Activated CD4-positive, CD25-positive, alpha-beta regulatory T cell treated with anti-CD3 and anti-CD28 coated beads, Interleukin-2, amount 50 U/mL, for 24 hours (primary cell): ENCODE results near the gene PTBP3.
A peak's percentile ranks its signal among the peaks of the same experiment; 100 is the strongest.

ENCODE experiments used
- ATAC-seq, 2 donors: fragments of 150-1000 bp; cut with Tn5 transposase; one replicate each; pipeline ENCODE4 v1.10.0; 2021; ENCODE audit warnings: mild to moderate bottlenecking in 1 of 2, moderate library complexity in 1 of 2

Gene PTBP3

DNA sequence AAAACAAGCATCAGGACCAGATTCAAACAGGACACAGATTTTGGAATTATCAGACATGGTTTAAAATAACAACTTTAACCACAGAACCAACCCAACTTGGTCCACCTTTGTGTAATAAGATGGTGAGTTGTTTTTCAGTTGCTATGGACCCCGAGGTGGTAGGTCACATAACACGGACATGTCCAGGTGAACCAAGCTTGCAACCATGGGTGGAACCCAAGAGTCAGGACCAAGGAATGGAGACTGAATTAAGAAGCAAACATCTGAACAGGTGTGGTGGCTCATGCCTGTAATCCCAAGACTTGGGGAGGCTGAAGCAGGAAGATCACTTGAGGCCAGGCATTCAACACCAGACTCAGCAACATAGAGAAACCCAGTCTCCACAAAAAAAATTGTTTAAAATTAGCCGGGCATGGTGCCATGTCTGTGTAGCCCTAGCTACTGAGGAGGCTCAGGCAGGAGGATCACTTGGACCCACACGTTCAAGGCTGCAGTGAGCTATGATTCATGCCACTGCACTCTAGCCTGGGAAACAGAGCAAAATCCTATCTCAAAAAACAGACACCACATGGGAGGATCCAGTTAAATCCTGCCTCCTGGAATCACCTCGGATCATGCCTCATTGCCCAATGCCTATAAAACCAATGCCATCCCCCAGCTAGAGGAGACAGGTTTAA is 10.6 kb downstream of the PTBP3 start:
- ATAC-seq: no peak

DNA sequence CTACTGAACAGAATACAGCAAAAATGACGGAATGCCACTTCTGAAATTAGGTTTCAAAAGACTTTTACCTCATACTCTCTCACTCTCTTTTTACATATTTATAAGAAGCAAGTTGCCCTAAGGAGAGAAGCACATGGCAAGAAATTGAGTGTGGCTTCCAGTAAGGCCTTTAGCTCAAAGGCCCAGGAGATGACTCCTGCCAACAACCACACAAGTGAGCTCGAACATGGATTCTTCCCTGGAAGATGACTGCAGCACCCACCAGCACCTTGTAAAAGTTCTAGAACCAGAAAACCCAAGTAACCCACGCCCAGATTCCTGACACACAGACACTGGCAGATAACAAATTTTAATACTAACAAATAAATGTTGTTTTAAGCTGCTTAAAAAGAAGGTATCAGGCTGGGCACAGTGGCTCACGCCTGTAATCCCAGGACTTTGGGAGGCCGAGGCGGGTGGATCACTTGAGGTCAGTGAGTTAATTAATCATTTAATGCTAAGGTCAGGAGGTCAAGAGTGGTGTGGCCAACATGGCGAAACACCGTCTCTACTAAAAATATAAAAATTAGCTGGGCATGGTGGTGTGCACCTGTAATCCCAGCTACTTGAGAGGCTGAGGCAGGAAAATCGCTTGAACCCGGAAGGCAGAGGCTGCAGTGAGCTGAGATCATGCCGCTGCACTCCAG is 17.0 kb downstream of the PTBP3 start:
- ATAC-seq: no peak

DNA sequence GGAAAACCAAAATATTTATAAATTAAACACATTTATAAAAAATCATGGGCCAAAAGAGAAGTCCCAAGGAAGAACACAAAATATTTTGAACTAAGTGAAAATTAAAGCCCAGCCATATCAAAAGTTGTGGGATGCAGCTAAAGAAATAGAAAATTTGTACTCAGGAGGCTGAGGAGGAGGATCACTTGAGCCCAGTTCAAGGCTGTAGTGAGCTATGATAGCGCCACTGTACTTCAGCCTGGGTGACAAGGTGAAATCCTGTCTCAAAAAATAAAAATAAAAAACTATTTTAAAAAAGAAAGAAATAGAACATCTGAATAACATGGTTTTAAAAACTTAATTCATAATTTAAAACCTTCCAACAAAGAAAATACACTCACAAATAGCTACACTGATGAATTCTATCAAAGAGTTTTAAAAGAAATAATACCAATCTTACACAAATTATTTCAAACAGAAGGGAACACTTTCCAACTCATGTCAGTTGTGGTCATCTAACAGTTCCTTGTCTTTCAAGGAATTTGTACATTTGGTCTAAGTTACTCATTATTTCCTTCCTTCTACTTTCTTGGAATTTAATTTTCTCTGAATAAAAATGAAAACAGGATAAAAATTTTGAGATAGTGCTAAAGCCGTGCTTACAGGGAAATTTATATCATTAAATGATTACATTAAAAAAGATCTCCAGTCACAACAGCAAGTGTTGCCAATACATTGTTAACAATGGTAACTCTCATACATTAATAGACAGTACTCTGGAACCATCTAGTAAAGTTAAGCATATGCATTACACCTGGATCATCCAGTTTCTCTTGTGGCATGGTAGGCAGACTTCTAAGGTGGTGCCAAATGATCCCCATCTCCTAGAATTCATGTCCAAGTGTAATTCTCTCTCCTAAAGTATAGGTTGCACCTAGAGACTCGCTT is 17.8 kb downstream of the PTBP3 start:
- ATAC-seq: no peak

DNA sequence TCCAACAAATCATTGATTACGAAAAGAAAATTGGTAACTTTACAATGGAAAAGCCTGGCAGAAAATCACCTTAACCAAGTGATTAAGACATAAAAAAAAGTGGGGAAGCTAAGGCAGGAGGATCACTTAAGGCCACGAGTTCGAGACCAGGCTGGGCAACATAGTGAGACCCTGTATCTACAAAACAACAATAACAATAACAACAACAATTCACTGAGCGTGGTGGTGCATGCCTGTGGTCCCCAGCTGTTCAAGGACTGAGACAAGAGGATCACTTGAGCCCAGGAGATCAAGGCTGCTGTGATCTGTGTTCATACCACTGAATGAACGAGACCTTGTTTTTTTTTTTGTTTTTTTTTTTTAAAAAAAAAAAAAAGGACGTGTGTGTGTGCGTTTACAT is 21.3 kb downstream of the PTBP3 start:
- ATAC-seq: no peak

DNA sequence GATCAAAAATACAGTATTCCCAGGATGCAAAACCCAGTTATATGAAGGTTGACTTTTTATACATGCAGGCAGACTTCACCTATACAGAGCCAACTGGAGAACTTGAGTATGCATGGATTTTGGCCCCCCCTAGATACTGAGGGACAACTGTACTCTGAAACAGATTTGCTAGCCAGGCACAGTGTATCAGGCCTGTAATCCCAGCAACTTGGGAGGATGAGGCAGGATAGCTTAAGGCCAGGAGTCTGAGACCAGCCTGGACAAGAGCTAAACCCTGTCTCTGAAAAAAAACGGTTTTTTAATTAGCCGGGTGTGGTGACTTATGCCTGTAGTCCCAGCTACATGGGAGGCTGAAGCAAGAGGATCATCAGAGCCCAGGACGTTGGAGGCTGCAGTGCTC is 21.9 kb downstream of the PTBP3 start:
- ATAC-seq: no peak

DNA sequence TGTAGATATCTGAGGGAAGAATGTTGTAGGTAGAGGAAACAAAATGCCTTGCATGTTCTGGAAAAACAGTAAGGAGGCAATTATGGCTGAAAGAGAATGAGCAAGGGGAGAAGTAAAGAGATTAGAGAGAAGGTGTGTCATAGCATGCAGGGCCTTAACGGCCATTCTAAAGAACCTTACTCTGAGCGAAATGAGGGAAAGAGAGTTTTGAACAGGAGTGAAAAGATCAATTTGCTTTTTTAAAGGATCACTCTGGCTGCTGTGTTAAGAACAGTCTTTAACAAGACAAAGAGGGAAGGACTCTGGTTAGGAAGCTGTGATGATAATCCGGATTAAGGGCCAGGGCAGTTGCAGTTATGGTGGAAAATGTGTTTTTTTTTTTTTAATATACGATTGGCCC is 22.6 kb downstream of the PTBP3 start:
- no peak for ATAC-seq

DNA sequence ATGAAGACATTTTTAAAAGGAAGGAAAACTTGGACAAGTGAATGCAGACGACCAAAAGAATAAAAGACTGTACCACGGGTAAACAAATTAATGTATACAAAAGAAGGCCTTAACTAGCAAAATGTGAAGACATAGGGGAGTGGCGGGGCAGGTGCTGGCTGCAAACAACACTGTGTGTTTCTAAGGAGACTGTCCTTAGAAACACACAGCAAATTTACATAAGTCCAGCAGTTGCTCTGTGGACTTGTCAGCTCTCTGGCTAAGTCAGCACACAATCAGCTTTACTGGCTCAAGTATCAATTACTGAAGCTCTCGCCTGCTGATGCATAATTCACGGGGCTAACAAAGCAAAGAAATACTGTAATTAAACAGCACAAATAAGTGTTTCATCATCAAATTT is 24.8 kb downstream of the PTBP3 start:
- ATAC-seq: no peak

DNA sequence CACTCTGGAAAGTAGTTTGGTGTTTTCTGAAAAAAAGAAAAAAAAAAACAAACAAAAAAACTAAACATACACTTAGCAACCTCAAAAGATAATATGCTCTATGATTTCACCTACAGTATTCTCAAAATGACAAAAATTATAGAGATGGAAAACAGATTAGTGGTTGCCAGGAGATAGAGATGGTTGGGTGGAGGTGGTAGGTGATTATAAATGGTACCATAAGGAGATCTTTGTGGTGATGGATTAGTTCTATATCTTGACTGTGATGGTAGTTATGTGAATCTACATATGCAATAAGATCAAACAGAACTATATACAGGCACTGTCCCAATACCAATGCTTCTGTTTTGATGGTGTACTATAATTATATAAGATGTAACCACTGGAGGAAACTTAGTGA is 32.0 kb downstream of the PTBP3 start:
- peak; percentile 48 to 78 for ATAC-seq

GRCh38 chr9:112299514-112299913 is 33.9 kb downstream of the PTBP3 start:
- ATAC-seq: no peak

DNA sequence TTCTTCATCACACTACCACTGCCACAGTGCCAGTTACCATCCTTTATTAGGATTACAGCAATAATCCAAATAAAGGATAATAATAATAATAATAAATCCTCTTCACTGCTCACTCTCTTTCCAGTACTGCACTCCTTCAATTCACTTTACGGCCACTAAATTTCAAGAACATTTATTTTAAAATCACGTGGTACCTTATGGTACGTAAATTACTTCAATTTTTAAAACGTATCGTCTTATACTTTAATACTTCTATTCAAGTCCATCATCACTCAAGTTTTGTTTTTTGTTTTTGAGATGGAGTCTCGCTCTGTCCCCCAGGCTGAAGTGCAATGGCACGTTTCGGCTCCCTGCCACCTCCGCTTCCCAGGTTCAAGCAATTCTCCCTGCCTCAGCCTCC is 36.5 kb downstream of the PTBP3 start:
- ATAC-seq: no peak

GRCh38 chr9:112295174-112295573 is 38.2 kb downstream of the PTBP3 start:
- no peak for ATAC-seq

DNA sequence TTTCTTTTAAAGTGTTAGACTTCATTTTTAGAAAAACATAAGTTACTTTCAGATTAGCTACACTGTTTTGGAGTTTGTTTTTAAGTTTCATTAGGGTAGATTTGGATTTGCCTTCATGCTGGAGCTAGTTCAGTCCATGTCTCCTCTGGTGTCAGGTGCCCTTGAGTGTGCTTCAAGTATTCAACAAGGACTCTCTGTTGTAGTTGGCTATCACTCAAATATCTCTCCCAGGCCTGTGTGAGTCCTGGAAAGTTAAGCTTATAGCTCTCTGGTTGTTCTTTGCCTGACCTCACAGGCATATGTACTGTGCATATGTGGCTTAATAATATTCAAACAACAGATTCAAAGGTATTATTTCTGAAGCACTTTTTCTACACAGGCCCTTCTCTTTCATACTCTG is 45.4 kb downstream of the PTBP3 start:
- ATAC-seq: no peak

- no peak for ATAC-seq
These were observed 46.5 kb downstream of the PTBP3 start for GRCh38 chr9:112286926-112287325.

DNA sequence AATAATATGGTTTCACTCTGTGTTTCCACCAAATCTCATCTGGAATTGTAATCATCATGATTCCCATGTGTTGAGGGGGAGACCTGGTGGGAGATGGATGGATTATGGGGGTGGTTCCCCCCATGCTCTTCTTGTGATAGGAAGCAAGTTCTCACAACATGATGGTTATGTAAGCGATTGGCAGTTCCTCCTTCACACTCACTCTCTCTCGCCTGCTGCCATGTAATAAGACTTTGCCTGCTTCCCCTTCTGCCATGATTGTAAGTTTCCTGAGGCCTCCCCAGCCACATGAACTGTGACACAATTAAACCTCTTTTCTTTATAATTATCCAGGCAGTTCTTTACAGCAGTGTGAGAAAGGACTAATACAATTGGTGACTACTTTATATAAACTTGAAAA is 48.4 kb downstream of the PTBP3 start:
- no peak for ATAC-seq

DNA sequence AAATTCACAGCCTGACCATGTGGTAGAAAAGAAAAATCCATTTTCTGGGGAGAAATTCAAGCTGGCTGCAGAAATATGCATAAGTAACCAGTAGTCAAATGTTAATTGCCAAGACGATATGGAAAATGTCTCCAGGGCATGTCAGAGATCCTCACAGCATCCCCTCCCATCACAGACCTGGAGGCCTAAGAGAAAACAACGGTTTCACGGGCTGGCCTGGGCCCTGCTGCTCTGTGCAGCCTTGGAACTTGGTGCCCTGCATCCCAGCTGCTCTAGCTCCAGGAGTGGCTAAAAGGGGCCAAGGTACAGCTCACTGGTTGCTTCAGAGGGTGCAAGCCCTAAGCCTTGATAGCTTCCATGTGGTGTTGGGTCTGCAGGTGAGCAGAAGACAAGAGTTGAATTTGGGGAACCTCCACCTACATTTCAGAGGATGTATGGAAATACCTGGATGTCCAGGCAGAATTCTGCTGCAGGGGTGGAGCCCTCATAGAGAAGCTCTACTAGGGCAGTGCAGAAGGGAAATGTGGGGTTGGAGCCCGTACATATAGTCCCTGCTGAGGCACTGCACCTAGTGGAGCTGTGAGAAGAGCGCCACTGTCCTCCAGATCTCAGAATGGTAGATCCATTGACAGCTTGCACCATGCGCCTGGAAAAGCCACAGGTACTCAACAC is 49.7 kb downstream of the PTBP3 start:
- no peak for ATAC-seq

DNA sequence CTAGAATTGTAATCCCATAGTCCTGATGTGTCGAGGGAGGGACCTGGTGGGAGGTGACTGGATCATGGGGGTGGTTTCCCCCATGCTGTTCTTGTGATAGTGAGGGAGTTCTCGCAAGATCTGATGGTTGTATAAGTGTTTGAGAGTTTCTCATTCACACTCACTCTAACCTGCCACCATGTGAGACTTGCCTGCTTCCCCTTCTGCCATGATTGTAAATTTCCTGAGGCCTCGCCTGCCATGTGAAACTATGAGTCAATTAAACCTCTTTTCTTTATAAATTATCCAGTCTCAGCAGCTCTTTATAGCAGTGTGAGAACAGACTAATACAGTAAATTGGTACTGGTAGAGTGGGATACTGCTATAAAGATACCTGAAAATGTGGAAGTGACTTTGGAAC is 50.6 kb downstream of the PTBP3 start:
- peak in 1 of 2 donors; percentile 17 for ATAC-seq

DNA sequence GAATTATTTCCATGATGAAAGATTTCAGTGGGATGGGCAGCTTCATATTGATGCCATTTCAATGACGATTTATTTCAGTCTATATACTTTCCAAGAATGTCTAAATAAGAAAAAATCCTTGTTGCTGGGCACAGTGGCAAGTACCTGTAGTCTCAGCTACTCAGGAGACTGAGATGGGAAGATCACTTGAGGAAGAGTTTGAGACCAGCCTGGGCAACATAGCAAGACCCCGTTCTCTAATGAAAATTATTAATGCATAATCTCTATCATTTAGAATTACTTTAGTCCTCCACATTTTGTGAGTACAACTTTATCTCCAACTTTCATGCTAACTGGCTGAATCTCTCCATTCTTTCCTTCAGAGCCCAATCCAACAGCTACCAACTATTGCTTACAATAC is 52.5 kb downstream of the PTBP3 start:
- ATAC-seq: no peak

DNA sequence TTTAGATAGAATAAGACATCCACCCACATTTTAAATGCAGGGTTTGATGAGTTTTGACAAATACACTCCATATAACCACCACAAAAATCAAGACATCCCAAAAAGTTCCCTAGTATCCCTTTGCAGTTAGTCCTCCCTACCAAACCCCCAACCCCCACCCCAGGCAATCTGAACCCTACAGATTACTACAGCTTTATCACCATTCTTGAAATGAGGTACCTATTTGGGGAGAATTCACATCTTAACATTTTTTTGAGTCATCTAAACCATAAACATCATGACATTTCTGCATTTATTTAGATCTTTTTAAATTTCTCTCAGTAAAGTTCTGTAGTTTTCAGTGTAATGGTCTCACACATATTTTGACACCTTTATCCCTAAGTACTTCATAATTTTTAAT is 53.9 kb downstream of the PTBP3 start:
- ATAC-seq: no peak

- no peak for ATAC-seq
These were observed 55.3 kb downstream of the PTBP3 start for GRCh38 chr9:112278152-112278551.

- ATAC-seq: peak in 1 of 2 donors; percentile 17
These were observed 58.8 kb downstream of the PTBP3 start for GRCh38 chr9:112274600-112274999.

DNA sequence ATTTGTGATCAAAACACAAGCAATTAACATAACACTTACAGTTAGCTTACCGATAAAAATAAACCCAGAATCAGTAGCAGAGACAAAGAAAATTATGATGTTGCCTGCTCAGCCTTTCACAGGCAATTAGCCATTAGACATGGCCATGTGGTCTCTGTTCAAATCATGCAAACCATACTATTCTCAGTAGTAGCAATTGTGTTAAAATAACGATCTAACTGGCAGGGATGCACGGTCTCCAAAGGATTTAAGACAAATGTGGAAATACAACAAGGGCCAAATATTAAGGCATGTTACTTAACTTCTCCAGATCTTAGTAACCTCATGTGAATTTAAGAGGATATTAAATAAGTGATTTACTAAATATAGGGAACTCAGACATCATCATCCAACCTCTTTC is 59.5 kb downstream of the PTBP3 start:
- ATAC-seq: no peak

GRCh38 chr9:112271466-112272098 is 61.8 kb downstream of the PTBP3 start:
- ATAC-seq: peak in 1 of 2 donors; percentile 33

- no peak for ATAC-seq
These were observed 65.0 kb downstream of the PTBP3 start for GRCh38 chr9:112268413-112268812.
